Measurements from ENCODE around the gene TRAF6. TPM values are rescaled to one million over a fixed set of nuclear protein-coding genes. Genes with fewer than 3 reads are reported as not detected.
"Not testable (repeated sequence)": the region's sequence is repeated elsewhere in the genome, so short reads cannot be mapped to it uniquely, and the experiment has no call there.

Gene TRAF6
- total RNA-seq, 4 donors from 2014 or later, result 10.3 to 16.4 (median 12.8) TPM

GRCh38 chr11:36485298-36486002, 24.6 kb downstream of the TRAF6 start:
- Histone ChIP-seq H3K9me3 (no peaks in the 10 kb centered on the region), H3K27me3 (no peaks in the 10 kb centered on the region), H3K36me3 (peaks cover 36 to 74% (median 52%) of the 10 kb centered on the region in 4 donors), H3K27ac (replicated peaks in 1 of 4) (no peak overlapping the region), H3K4me3 (no peak overlapping the region), H3K4me1 (peaks cover 0 to 22% (median 7%) of the 10 kb centered on the region in 4 donors)
- TF ChIP-seq POLR2AphosphoS5 (IDR thresholded peaks at IDR 0.05), result no peak
- no peak for TF ChIP-seq EP300 (IDR thresholded peaks at IDR 0.05)
- no peak for TF ChIP-seq POLR2A (IDR thresholded peaks at IDR 0.05; ENCODE audit: low read depth)
- TF ChIP-seq CTCF (IDR thresholded peaks at IDR 0.05), result no peak
- no peak for DNase-seq (ENCODE audit: extremely low spot score)
- WGBS, result 76% methylated on average over 6 of the region's 6 CpGs
- intact Hi-C loops (cut with DNase I), result no loop called here

GRCh38 chr11:36483042-36483441, 27.0 kb downstream of the TRAF6 start:
- peaks cover 19 to 52% (median 29%) of the 10 kb centered on the region in 4 donors for H3K36me3 ChIP-seq
- H3K4me3 ChIP-seq; intact Hi-C loops (cut with DNase I); H3K27me3 ChIP-seq; DNase-seq (ENCODE audit: extremely low spot score); H3K9me3 ChIP-seq; H3K27ac ChIP-seq (replicated peaks in 1 of 4): not testable (repeated sequence)
- WGBS, result 98% methylated on average over 3 of the region's 4 CpGs
- peaks cover 0 to 16% (median 5%) of the 10 kb centered on the region in 4 donors for H3K4me1 ChIP-seq

- H3K4me1 ChIP-seq, result peaks cover 0 to 5% (median 0%) of the 10 kb centered on the region in 4 donors
- intact Hi-C loops (cut with DNase I), result no loop called here
- no peaks in the 10 kb centered on the region for H3K9me3 ChIP-seq
- H3K27me3 ChIP-seq, result no peaks in the 10 kb centered on the region
- TF ChIP-seq CTCF (IDR thresholded peaks at IDR 0.05) (no peak), EP300 (IDR thresholded peaks at IDR 0.05) (no peak), POLR2AphosphoS5 (IDR thresholded peaks at IDR 0.05) (no peak), POLR2A (IDR thresholded peaks at IDR 0.05; ENCODE audit: low read depth) (no peak)
- H3K27ac ChIP-seq (replicated peaks in 1 of 4), result no peak overlapping the region
- no peak for DNase-seq (ENCODE audit: extremely low spot score)
- H3K4me3 ChIP-seq, result no peak overlapping the region
- H3K36me3 ChIP-seq, result peaks cover 10 to 31% (median 18%) of the 10 kb centered on the region in 4 donors
Observed at GRCh38 chr11:36480833-36481232, 29.2 kb downstream of the TRAF6 start.

- intact Hi-C loops (cut with DNase I), result no loop called here
- H3K9me3 ChIP-seq, result no peaks in the 10 kb centered on the region
- no peak overlapping the region for H3K4me3 ChIP-seq
- WGBS, result 26% methylated on average over 2 of the region's 2 CpGs
- no peaks in the 10 kb centered on the region for H3K27me3 ChIP-seq
- peaks cover 0 to 11% (median 1%) of the 10 kb centered on the region in 4 donors for H3K36me3 ChIP-seq
- TF ChIP-seq CTCF (IDR thresholded peaks at IDR 0.05) (peak; percentile 27 to 35 (median 32)), EP300 (IDR thresholded peaks at IDR 0.05) (no peak), POLR2AphosphoS5 (IDR thresholded peaks at IDR 0.05) (no peak), POLR2A (IDR thresholded peaks at IDR 0.05; ENCODE audit: low read depth) (no peak)
- no peaks in the 10 kb centered on the region for H3K4me1 ChIP-seq
- H3K27ac ChIP-seq (replicated peaks in 1 of 4), result no peak overlapping the region
- no peak for DNase-seq (ENCODE audit: extremely low spot score)
Observed at GRCh38 chr11:36478700-36479329, 31.3 kb downstream of the TRAF6 start.

GRCh38 chr11:36475192-36475591, 34.9 kb downstream of the TRAF6 start:
- 65% methylated on average over 1 of the region's 1 CpG for WGBS
- TF ChIP-seq EP300 (IDR thresholded peaks at IDR 0.05) (no peak), POLR2A (IDR thresholded peaks at IDR 0.05; ENCODE audit: low read depth) (no peak), POLR2AphosphoS5 (IDR thresholded peaks at IDR 0.05) (no peak), CTCF (IDR thresholded peaks at IDR 0.05) (no peak)
- no peak for DNase-seq (ENCODE audit: extremely low spot score)
- intact Hi-C loops (cut with DNase I), result no loop called here
- no peak overlapping the region for H3K4me3 ChIP-seq
- no peaks in the 10 kb centered on the region for H3K9me3 ChIP-seq
- H3K27me3 ChIP-seq, result no peaks in the 10 kb centered on the region
- peaks cover 0 to 4% (median 0%) of the 10 kb centered on the region in 4 donors for H3K4me1 ChIP-seq
- peaks cover 0 to 6% (median 0%) of the 10 kb centered on the region in 4 donors for H3K36me3 ChIP-seq
- H3K27ac ChIP-seq (replicated peaks in 1 of 4), result no peak overlapping the region
